ENCODE data around the gene MYOT. TPM values are rescaled to one million over a fixed set of nuclear protein-coding genes. Genes with fewer than 3 reads are reported as not detected.

The MYOT gene
- total RNA-seq, 1 experiment from 2014 or later = not detected

DNA sequence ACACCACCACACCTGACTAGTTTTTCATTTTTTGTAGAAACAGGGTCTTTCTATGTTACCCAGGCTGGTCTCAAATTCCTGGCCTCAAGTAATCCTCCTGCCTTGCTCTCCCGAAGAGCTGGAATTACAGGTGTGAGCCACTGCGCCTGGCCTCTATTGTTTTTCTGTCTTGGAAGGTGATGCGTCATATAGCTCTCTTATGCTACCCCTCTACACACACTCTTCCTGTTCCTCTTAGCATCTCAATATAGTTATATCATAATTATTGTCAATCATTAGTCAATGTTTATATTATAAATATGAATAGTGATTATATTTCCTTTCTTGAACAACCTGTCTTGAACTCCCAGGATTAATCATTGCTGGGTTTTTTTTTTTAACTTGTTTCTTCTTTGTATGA lies 28.9 kb downstream of the MYOT start:
- ChIA-PET CTCF (interaction anchor here (0.5 to 1.4 kb wide), 2 partner anchors 74 to 161 kb away, joined by 3 to 4 read pairs; no protein-coding TSS in a partner anchor), POLR2A (no interaction called here)
- no peak overlapping the region for H3K4me3 Mint-ChIP-seq
- ATAC-seq (no peak), DNase-seq (ENCODE audit: low spot score) (no peak)
- no peaks in the 10 kb centered on the region for H3K4me1 Mint-ChIP-seq
- TF ChIP-seq, protein P1, sequence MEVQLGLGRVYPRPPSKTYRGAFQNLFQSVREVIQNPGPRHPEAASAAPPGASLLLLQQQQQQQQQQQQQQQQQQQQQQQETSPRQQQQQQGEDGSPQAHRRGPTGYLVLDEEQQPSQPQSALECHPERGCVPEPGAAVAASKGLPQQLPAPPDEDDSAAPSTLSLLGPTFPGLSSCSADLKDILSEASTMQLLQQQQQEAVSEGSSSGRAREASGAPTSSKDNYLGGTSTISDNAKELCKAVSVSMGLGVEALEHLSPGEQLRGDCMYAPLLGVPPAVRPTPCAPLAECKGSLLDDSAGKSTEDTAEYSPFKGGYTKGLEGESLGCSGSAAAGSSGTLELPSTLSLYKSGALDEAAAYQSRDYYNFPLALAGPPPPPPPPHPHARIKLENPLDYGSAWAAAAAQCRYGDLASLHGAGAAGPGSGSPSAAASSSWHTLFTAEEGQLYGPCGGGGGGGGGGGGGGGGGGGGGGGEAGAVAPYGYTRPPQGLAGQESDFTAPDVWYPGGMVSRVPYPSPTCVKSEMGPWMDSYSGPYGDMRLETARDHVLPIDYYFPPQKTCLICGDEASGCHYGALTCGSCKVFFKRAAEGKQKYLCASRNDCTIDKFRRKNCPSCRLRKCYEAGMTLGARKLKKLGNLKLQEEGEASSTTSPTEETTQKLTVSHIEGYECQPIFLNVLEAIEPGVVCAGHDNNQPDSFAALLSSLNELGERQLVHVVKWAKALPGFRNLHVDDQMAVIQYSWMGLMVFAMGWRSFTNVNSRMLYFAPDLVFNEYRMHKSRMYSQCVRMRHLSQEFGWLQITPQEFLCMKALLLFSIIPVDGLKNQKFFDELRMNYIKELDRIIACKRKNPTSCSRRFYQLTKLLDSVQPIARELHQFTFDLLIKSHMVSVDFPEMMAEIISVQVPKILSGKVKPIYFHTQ (CRISPR knock-in tag; IDR thresholded peaks at IDR 0.05) = no peak
- TF ChIP-seq, protein P2, sequence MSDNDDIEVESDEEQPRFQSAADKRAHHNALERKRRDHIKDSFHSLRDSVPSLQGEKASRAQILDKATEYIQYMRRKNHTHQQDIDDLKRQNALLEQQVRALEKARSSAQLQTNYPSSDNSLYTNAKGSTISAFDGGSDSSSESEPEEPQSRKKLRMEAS (CRISPR knock-in tag; IDR thresholded peaks at IDR 0.05) = no peak
- TF ChIP-seq ZNF671 (CRISPR knock-in tag; IDR thresholded peaks at IDR 0.05) (no peak), NFE2L1 (CRISPR knock-in tag; IDR thresholded peaks at IDR 0.05) (no peak), TEAD1 (CRISPR knock-in tag; IDR thresholded peaks at IDR 0.05) (no peak)
- TF ChIP-seq, protein P3, sequence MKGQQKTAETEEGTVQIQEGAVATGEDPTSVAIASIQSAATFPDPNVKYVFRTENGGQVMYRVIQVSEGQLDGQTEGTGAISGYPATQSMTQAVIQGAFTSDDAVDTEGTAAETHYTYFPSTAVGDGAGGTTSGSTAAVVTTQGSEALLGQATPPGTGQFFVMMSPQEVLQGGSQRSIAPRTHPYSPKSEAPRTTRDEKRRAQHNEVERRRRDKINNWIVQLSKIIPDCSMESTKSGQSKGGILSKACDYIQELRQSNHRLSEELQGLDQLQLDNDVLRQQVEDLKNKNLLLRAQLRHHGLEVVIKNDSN (CRISPR knock-in tag; IDR thresholded peaks at IDR 0.05) = no peak
- no peaks in the 10 kb centered on the region for H3K27me3 Mint-ChIP-seq (ENCODE audit: low read depth)
- H3K36me3 Mint-ChIP-seq = no peaks in the 10 kb centered on the region
- no peaks in the 10 kb centered on the region for H3K9me3 Mint-ChIP-seq
- no peak overlapping the region for H3K27ac Mint-ChIP-seq

DNA sequence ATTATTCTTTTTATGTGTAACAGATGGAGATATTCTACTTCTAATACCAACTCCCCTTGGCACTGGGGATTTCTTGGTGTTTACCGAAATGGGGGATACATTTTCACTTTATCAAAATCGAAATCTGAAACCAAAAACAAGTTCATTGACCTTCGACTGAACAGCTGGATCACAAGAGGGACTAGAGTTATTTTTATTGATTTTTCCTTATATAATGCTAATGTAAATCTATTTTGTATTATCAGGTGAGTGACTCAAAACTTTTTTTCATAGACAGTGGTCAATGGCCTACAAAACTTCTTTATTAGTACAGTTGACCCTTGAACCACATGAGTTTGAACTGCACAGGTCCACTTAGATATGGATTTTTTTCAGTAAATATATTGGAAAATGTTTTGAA lies 31.8 kb downstream of the MYOT start:
- H3K4me3 Mint-ChIP-seq = no peak overlapping the region
- H3K4me1 Mint-ChIP-seq = no peaks in the 10 kb centered on the region
- no peaks in the 10 kb centered on the region for H3K9me3 Mint-ChIP-seq
- no peaks in the 10 kb centered on the region for H3K36me3 Mint-ChIP-seq
- ATAC-seq (no peak), DNase-seq (ENCODE audit: low spot score) (no peak)
- no peak overlapping the region for H3K27ac Mint-ChIP-seq
- no peaks in the 10 kb centered on the region for H3K27me3 Mint-ChIP-seq (ENCODE audit: low read depth)
- TF ChIP-seq, protein P1 (CRISPR knock-in tag; IDR thresholded peaks at IDR 0.05) = no peak
- TF ChIP-seq NR3C1 (CRISPR knock-in tag; conservative IDR thresholded peaks at IDR 0.05; ENCODE audit: low read depth) = no peak
- TF ChIP-seq, protein P4, sequence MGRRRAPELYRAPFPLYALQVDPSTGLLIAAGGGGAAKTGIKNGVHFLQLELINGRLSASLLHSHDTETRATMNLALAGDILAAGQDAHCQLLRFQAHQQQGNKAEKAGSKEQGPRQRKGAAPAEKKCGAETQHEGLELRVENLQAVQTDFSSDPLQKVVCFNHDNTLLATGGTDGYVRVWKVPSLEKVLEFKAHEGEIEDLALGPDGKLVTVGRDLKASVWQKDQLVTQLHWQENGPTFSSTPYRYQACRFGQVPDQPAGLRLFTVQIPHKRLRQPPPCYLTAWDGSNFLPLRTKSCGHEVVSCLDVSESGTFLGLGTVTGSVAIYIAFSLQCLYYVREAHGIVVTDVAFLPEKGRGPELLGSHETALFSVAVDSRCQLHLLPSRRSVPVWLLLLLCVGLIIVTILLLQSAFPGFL (CRISPR knock-in tag; IDR thresholded peaks at IDR 0.05; ENCODE audit: borderline replicate concordance) = no peak
- TF ChIP-seq ATF1 (CRISPR knock-in tag; IDR thresholded peaks at IDR 0.05) = no peak
- no peak for TF ChIP-seq ETV6 (CRISPR knock-in tag; IDR thresholded peaks at IDR 0.05)
- no peak for TF ChIP-seq KAT7 (CRISPR knock-in tag; IDR thresholded peaks at IDR 0.05; ENCODE audit: borderline replicate concordance)
- TF ChIP-seq, protein P5, sequence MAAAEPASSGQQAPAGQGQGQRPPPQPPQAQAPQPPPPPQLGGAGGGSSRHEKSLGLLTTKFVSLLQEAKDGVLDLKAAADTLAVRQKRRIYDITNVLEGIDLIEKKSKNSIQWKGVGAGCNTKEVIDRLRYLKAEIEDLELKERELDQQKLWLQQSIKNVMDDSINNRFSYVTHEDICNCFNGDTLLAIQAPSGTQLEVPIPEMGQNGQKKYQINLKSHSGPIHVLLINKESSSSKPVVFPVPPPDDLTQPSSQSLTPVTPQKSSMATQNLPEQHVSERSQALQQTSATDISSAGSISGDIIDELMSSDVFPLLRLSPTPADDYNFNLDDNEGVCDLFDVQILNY (CRISPR knock-in tag; IDR thresholded peaks at IDR 0.05) = no peak
- no peak for TF ChIP-seq HMGA2 (CRISPR knock-in tag; IDR thresholded peaks at IDR 0.05)
- TF ChIP-seq, protein P6, sequence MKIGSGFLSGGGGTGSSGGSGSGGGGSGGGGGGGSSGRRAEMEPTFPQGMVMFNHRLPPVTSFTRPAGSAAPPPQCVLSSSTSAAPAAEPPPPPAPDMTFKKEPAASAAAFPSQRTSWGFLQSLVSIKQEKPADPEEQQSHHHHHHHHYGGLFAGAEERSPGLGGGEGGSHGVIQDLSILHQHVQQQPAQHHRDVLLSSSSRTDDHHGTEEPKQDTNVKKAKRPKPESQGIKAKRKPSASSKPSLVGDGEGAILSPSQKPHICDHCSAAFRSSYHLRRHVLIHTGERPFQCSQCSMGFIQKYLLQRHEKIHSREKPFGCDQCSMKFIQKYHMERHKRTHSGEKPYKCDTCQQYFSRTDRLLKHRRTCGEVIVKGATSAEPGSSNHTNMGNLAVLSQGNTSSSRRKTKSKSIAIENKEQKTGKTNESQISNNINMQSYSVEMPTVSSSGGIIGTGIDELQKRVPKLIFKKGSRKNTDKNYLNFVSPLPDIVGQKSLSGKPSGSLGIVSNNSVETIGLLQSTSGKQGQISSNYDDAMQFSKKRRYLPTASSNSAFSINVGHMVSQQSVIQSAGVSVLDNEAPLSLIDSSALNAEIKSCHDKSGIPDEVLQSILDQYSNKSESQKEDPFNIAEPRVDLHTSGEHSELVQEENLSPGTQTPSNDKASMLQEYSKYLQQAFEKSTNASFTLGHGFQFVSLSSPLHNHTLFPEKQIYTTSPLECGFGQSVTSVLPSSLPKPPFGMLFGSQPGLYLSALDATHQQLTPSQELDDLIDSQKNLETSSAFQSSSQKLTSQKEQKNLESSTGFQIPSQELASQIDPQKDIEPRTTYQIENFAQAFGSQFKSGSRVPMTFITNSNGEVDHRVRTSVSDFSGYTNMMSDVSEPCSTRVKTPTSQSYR (CRISPR knock-in tag; IDR thresholded peaks at IDR 0.05) = no peak
- no peak for TF ChIP-seq GRHL2 (CRISPR knock-in tag; IDR thresholded peaks at IDR 0.05; ENCODE audit: insufficient replicate concordance, severe bottlenecking)
- no peak for TF ChIP-seq TEAD4 (CRISPR knock-in tag; IDR thresholded peaks at IDR 0.05)
- POLR2A ChIA-PET = no interaction called here
- CTCF ChIA-PET = no interaction called here
